GM19438 (cell line): Measurements from ENCODE around the gene TH.
"Not testable (repeated sequence)": the region's sequence is repeated elsewhere in the genome, so short reads cannot be mapped to it uniquely, and the experiment has no call there.

Experiments
- ATAC-seq: cut with Tn5 transposase; IDR thresholded peaks from one replicate; pipeline ENCODE4 v1.9.1; 2021; ENCODE audit warnings: low read depth; ENCODE audit not compliant: unreplicated experiment

The TH gene

DNA sequence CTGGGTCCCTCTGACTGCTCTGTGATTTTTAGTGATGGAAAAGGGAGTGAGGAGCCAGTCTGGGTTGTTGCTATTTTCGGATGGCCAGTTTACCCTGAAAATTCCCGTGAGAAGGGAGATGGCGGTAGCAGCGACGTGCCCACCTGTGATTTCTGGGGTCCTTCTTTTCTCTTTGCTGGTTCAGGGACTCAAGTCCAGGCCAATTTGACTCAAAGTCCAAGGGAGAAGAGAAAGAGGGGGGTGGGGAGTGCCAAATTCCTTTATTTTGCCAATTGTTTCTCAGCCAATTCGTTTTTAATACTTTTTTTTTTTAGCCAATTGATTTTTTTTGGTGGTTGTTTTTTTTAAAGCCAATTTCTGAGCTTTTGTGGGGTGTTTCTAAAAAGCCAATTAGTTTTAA is 39.4 kb downstream of the TH start:
- no peak for ATAC-seq

DNA sequence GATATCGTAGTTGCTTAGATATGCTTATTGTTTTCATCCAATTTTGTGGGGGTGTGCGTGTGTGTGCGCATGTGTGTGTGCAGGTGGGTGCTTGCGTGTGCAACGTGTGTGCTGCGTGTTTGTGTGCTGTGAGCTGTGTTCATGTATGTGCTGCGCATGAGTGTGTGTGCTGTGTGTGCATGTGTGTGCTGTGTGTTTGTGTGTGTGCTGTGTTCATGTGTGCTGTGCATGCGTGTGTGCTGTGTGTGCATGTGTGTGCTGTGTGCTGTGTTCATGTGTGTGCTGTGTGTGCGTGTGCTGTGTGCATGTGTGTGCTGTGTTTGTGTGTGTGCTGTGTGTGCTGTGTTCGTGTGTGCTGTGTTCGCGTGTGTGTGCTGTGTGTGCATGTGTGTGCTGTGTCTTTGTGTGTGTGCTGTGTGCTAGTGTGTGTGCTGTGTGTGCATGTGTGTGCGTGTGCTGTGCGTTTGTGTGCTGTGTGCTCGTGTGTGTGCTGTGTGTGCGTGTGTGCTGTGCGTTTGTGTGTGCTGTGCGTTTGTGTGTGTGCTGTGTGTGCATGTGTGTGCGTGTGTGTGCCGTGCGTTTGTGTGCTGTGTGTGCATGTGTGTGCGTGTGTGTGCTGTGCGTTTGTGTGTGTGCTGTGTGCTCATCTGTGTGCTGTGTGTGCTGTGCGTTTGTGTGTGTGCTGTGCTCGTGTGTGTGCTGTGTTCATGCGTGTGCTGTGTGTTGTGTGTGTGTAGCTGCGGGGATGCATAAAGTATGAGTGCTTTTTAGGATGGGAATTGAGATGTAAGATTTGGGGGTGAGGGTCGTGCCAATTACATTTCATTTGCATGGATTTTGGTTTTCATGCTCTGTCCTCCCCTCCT is 40.0 kb downstream of the TH start:
- ATAC-seq: no peak

DNA sequence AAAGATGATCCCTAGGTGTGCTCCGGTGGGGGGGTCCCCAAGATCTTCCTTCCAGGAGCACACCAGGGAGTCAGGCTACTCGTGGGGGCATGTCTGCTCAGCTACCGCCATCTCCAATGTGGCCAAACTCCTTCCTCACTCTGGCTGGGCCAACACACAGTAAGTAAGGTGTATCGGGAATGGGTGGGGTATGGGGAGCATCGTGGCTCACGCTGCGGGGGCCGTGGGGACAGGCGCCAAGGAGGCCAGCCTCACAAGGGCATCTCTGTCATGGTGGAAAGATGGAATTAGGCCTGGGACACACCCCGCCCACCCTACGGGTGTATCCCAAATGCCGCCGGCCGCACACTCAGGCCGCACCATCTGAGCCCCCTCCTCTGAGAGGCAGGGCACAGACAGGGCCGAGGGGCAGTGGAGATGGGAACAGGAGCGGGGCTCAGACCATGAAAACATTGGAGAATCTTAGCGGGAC is 40.7 kb downstream of the TH start:
- ATAC-seq: no peak

DNA sequence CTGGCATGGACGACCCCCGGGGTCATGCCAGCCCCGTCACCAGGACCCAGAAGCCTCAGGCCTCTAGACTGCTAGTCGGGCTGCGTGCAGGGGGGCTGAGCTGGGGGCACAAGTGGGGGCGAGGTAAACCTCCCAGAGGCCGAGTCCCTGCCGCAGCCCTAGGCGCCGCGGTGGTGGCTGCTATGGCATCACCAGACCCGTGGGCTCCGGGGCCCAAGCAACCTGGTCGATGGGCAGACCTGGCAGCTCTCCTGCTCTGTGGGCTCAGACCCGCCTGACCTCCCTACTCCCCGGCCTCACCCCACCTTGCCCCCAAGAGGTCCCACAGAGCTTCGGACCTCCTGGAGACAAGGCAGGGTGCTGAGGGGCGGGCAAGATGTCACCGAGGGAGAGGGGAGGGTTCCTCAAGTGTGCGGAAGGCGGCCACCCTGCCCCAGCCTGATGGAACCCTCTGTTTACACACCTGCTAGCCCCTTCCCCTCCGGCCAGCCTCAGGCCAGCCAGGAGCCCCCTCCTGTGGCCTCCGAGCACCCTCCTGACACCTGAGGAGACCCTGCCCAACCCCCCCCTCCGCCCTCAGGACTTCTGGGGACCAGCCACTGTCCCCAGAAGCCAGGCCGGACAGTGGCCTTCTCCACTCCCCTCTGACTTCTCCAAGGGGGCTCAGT is 41.8 kb downstream of the TH start:
- ATAC-seq: no peak

DNA sequence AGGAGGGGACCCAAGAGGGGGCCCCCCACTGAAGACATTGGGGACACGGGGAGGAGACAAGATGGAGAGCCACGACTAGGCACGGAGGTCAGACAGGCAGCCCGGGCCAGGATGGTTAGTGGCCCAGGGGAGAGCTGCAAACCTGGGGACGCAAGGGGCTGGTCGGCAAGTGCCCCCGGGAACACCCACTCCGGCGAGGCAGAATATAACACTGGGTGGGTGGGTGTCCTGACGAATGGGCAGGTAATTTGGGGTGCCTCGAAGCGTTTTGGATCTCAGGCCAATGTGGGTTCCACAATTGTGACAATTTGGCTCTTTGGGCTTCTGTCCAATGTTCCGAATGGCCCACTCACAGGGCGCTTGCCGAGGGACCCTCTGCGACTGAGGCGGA is 42.3 kb downstream of the TH start:
- ATAC-seq: no peak

DNA sequence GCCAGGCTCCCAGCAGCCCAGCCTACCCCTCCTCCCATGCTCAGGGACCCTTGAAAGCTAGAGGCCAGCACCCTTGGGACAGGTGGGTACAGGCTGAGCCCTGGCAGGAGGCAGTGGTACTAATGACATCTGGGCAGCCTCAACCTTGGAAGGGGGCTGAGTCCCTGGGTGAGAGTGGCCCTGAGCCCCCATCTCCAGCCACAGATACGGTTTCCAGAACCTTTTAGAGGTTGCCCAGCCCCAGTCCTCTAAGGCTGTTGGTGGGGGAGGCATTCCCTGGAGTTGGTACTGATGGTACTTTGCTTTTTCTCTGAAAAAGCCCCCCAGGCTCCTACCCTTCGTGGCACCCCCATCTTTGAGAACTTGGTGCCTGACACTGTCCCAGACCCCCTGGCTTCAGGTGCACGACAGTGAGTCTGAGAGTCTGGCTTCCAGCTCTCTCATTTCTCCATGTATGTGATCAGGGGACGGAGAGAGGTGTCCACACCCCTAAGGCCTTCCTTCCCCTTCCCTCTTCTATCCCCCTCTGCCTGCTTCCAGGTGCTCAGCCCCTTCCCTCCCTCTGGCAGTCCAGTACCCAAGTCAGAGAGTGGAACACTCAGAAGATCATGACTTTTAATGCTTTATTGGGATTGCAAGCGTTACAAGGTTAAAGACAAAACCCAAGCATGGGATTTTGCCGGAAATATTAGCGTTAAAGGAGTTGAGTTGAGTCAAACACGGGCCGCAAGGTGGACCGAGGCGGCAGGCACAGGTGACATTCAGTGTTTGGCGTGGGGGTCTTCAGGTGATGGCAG is 42.9 kb downstream of the TH start:
- ATAC-seq: no peak

DNA sequence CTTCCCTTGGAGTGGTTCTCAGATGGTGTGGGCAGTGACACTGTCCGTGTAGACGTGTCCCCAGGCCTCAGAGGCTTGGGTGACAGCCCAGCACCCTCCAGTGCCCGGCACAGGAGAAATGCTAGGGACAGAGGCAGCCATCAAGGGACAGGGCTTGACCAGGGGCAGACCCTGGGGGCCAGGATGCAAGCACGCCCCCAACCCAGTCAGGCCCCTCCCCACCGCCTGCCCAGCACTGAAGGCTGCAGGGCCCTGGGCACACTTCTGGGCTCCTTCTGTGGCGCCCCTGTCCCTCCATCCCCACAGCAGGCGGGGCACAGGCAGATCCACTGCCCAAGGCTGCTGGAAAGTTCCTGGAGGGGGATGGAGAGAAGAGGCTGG is 43.5 kb downstream of the TH start:
- no peak for ATAC-seq

DNA sequence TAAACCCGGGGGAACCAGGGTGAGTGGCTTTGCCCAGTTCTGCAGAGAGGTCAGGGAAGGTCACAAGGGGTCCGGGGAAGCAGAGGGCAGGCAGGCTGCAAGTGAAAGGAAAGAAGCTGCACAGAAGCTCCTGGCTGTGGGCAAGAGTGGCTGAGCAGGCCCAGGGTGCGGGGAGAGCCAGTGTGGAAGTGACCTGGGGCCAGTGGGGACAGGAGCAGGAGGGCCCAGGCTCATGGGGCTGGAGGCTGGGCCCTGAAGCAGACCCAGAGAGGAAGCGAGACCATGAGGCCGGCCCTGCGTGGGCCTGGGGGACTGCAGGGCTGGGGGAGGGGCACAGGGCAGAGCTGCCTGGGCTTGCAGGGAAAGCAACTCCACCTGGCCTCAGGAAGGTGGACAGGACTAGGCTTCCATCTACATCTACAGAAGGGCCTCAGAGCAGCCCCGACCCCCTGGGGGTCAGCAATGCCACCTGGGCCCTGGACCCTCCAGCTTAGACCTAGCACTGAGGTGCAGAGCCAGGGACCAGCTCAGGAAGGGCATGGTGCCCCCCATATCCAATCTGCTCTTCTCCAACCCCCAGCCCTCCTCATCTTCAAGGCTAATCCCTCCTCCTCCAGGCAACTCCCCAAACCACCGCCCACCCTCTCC is 44.0 kb downstream of the TH start:
- ATAC-seq: no peak

DNA sequence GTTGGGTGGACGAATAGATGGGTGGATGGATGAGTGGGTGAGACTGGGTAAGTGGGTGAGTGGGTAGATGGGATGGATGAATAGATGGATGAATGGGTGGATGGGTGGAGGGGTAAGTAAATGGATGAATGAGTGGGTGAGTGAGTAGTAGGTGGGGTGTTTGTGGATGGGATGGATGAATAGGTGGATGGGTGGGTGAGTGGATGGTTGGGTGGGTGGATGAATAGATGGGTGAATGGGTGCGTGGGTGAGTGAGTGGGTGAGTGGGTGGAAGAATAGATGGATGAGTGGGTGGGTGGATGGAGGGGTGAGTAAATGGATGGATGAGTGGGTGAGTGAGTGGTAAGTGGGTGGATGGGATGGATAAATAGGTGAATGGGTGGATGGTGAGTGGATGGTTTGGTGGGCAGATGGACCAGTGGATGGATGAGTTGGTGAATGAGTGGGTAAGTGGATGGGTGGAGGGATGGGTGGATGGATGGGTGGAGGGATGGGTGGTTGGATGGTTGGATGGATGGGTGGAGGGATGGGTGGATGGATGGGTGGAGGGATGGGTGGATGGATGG is 45.0 kb downstream of the TH start:
- ATAC-seq: no peak

DNA sequence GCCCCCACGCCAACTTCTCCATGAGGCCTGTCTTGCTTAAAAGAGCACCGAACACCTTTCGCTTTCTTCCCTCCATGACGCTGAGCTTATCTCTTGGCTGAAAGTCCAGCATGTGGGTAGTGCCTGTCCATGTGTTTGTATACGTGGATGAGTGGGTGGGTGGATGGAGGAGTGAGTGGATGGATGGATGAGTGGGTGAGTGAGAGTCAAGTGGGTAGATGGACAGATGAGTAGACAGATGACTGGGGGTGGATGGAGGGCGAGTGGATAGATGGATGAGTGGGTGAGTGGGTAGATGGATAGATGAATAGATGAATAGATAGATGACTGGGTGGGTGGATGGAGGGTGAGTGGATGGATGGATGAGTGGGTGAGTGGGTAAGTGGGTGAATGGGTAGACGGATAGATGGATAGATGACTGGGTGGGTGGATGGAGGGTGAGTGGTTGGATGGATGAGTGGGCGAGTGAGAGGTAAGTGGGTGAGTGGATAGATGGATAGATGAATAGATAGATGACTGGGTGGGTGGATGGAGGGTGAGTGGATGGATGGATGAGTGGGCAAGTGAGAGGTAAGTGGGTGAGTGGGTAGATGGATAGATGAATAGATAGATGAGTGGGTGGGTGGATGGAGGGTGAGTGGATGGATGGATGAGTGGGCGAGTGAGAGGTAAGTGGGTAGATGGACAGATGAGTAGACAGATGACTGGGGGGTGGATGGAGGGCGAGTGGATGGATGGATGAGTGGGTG is 46.7 kb downstream of the TH start:
- not testable (repeated sequence) for ATAC-seq

DNA sequence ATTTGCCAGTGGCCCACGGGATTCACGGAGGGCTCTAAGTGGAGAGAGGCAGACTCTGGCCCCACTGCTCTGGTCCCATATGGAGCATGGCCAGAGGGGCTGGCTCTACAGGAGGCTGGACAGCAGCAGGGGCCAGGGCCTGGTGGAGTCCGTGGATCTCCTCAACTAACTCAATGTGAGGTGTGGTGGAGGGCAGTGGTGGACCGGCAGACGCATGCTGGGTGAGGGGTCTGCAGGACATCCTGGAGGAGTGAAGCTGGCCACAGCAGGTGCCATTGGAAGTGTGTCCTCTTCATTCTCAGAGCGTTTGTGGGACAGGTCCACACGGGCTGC is 48.0 kb downstream of the TH start:
- no peak for ATAC-seq

DNA sequence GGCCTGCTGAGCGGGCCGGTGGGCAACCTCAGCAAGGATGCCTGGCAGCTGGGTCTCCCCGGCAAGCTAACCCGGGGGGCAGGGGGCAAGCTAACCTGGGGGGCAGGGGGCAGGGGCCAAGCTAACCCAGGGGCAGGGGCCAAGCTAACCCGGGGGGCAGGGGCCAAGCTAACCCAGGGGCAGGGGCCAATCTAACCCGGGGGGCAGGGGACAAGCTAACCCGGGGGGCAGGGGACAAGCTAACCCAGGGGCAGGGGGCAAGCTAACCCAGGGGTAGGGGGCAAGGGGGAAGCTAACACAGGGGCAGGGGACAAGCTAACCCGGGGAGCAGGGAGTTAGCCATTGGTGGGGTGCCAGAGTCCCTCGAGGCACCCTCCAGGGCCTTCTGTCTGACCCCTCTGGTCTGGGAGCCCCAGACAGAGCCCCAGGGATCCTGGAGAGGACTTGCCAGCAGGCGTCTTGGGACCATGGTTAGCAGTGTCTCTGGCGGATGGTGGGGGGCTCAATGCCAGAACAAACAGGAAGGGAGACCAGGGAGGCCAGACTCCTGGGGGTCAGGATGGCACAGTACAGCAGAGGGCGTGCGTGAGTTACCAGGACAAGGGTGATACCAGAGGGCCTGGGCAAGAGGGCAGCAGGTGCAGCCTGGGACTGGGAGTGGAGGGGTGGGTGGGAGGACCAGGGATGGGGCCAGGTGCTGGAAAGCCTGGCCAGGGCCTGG is 48.5 kb downstream of the TH start:
- ATAC-seq: no peak

DNA sequence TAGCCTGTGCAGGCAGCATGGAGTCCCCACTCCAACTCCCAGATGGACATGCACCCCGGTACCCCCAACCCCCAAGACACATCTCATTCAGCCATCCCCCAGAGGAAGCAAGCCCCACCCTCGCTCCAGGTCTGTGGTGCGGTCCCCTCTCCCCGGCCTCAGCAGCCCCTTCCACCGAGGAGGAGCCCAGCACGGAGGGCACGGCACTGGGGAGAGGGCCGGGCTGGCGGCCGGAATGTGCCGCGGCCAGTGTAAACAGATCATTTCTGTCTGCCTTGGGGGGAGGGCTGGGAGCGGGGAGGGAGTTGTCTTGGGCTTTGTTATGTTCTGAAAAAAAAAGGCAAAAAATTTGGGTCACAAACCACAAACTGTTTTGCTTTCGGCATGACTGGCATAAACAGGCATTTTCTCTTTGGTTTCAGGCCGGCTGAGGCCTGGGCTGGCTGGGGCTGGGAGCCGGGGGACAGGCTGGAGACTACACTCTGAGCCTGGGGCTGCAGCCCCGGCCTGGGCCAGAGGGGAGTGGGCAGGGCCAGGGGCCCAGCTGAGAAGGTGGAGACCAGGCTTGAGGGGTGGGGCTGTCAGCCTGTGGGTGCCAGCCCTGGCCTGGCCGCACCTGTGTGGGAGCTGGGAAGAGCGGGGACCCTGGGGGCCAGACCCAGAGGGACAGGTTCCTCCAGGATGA is 49.3 kb downstream of the TH start:
- ATAC-seq: no peak

DNA sequence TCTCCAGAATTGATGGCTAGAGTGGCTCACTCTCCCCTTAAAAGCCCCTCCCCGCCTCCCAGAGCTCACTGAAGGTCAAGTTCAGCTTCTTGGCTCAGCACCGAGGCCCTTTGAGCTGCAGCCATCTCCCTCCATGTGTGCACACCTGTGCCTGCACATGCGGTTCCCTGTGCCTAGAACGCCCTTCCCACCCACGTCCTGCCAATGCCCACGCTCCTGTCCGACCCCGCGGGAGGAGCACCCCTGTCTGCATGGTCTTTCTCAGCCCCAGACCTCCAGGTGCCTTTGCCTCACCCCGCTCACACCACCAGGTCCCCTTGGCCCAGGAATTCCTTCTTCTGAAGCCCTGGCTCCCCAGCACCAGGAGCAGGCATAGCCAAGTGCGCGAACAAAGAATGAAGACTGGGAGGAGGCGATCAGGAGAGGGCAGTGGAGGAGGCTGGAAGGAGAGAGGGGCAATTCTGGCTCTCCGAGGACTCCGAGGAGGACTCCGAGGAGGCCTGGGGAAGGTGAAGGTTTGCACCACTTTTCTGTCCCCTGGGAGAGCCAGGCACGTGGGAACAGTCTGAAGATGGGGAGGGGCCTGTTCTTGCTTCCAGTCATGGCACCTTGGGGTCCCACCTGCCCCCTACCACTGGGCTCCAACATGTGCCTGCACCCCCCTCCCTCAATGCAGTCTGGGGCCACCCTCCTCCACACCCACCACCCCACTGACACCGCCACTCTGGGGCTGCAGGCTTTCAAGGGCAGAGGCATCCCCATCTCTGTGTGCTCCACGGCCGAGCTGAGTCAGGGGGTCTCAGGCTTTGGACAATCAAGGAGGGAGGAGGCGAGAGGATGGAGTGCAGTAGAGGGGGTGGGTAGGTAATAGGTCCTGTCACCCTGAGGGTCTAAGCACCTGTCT is 50.1 kb downstream of the TH start:
- no peak for ATAC-seq

DNA sequence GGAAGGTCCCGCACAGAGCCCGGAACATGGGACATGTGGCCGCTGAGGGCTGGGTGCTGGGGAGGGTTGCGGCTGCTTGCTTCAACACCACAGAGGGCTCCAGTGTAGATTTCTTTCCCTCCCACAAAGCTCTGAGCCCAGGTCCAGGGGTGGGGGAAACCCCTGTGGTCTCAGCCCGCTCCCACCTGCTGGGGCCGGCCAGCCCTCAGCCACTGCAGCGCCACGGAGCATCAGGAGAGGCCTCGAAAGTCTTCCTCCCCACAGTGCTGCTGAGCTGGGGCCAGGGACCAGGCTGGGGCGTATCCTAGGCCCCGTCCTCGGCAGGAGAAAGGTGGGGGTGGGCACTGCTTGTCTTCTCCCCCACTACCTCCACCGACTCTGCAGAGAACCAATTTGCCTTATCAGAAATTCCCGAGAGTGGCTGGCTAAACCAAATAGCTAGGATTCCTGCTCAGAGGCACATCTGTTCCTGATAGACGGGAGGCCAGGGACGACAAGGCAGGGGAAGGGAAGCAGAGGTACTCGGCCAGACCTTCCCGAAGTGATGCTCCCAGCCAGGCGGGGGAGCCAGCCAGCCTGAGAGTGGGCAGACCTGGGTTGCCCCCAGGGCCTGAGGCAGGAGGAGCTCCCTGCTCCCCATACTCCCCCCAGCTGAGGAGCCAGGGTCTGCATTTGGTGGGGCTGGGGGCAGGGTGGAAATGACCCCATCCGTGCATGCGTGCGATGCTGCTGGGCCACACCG is 51.1 kb downstream of the TH start:
- ATAC-seq: no peak

DNA sequence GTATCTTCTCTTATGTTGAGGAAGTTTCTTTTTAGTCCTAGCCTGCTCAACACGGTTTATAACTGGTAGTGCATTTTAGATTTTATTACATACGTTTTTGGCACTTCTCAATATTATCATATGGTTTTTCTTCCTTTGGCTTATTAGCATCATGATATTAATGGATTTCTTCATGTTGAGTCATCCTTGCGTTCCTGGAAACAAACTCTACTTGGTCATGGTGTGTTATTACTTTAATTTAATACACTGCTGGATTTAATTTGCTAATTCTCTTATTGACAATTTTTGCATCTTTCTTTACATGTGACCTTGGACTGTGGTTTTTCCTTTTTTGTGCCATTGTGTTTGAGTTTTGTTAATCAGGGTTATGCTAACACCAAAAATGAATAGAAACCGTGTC is 52.9 kb downstream of the TH start:
- ATAC-seq: no peak

DNA sequence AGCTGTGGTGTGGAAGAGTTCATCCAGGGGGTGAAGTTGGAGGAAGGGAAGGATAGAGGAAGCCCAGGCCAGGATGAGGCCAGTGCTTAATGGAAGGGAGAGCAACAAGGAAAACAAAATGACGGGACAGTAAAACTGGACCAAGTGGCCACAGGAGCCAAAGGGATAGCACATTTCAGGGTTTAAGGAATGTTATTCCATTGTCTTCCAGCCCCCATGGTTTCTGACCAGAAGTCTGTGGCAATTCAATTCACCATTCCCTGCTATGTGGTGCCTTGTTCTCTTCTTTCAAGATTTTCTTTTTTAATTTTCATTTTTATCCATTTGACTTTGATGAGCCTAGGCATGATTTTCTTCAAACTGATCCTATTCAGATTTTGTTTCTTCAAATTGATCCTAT is 54.9 kb downstream of the TH start:
- no peak for ATAC-seq
